Activated CD4-positive, alpha-beta T cell treated with anti-CD3 and anti-CD28 coated beads, Interleukin-2, Interleukin-4, amounts not matched to agents 100 ng/mL and 50 ng/mL, durations not matched to agents 16 hours and 8 hours (primary cell): Measurements from ENCODE around the gene ABCA3.
"Not testable (repeated sequence)": the region's sequence is repeated elsewhere in the genome, so short reads cannot be mapped to it uniquely, and the experiment has no call there.

Source experiments
- DNase-seq: peaks from one replicate; pipeline ENCODE4 v3.0.0-alpha.2; 2020; ENCODE audit warnings: low spot score

The ABCA3 gene

DNA sequence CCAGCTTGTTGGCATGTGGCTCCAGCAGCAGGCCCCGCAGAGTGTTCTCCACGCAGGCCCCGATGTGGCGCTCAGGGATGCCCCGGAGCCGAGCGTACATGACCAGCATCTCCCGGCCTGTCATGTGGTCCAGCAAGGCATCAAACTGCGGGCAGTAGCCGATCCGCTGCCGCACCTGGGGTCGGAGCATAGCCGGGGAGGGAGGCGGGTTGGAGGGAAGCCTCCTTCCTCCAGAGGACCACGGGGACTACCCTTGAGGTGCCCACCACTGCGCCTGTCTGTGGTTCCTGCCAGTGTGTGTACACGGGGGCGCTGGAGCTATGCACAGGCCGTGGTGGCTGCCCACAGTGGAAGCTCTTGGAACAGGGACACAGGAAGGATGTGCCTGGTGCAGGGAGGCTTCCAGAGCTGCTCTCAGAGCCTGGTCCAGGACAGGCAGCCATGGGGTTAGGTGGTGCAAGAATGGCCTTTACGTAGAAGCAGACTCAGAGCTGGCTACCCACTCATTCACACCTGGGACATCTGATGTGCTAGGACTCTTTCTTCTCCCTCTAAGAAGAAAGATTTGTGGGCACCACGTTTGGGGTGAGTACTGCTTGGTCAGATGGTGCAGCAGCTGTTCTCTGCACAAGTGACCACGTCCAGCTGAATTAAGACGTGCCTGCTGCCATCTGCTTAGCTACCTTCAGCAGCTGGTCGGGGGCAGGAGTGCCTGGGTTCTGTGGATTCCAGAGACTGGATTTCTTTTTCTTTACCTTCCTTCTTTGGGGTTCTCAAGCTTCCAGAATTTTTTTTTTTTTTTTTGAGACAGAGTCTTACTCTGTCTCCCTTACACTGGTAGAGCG is 61.4 kb downstream of the ABCA3 start:
- DNase-seq, result no peak

- no peak for DNase-seq
Observed at GRCh38 chr16:2278272-2278608, 62.3 kb downstream of the ABCA3 start.

DNA sequence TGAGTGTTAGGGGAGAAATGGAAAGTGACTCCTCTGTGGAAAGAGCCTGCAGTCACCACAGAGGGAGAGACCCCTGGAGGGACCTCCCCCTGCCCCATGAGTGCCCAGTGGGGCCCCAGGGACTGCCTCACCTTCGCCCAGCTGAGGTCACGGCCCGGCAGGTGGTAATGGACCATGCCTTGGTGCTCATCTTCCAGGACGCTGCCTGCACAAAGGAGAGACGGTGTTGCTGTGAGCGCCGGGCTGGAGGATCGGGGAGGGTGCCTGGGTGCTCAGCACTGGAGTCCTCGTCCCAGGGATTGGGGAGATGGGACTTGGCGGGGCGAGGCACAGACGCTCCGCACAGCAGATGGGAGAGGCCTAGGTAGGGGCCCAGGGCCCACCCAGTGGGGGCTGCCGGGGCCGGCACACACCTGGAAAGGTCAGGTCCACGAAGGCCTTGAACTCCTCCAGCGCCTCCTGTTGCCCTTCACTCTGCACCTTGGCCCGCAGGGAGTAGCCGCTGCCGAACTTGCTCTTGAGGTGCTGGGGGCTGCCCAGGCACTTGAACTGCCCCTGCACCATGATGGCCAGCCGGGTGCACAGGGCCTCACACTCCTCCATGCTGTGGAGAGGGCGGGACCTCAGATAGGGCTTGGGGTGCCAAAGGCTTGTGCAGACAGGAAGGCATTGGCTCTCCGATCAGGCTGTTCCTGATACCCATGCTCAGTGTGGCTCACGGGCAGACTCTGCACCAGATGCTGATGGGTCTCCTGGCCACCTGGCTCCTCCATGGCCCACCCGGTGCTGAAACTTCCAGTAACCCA is 62.9 kb downstream of the ABCA3 start:
- no peak for DNase-seq

DNA sequence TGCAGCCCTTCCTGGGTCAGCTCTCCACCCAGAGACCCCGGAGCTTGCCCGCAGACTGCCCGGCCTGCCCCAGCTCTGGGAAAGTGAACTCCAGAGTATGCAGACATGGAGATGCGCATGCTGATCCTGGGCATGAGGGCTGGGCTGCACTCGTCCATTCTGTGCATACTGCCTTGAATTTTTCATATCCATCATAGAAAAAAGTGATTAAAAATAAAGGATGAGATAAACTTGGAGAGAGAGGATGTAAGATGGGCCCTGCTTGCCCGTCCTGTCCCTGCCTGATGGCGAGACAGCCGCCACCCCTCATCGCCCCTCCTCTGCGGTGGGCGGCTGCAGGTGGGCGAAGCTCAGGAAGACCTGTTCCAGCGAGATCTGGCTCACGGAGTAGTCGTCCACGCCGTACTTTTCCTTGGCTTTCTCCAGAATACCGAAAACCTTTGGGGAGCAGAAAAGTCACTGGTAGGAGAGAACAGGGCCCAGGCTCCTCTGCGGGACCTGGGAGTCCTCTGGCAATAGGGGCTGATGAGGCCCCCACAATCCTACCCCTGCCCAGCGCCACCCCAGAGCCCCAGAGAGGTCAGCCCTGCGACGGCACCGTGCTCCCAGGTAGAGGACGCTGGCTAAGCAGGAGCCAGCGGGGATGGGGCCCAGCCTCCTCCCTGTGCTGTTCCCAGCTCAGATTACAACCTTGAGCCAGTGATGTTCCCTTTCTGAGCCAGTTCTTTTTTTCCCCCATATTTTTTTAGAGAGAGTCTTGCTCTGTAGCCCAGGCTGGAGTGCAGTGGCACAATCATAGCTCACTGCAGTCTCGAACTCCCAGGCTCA is 63.9 kb downstream of the ABCA3 start:
- no peak for DNase-seq

- no peak for DNase-seq
Observed at GRCh38 chr16:2275476-2276367, 64.8 kb downstream of the ABCA3 start.

DNA sequence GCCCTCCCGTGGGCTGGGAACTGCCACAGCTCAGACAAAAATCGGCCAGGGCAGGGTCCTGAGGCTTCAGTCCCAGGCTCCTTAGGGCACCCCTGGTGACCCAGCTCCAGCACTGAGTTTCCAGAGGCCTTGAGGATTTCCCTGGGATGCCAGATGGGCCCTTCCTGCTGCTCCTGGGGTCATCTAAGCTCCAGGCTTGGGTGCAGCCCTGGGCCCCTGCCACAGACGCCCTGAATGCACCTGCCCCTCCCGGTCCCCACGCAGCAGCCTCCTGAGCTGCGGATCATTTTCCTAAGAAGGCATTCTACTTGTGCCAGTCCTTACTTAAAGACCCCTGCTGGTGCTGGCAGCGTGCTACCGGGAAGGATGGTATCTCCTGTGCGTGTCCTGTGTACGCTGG is 66.6 kb downstream of the ABCA3 start:
- no peak for DNase-seq

- DNase-seq, result no peak
Observed at GRCh38 chr16:2273484-2273883, 67.0 kb downstream of the ABCA3 start.

- no peak for DNase-seq
Observed at GRCh38 chr16:2271848-2272461, 68.6 kb downstream of the ABCA3 start.

DNA sequence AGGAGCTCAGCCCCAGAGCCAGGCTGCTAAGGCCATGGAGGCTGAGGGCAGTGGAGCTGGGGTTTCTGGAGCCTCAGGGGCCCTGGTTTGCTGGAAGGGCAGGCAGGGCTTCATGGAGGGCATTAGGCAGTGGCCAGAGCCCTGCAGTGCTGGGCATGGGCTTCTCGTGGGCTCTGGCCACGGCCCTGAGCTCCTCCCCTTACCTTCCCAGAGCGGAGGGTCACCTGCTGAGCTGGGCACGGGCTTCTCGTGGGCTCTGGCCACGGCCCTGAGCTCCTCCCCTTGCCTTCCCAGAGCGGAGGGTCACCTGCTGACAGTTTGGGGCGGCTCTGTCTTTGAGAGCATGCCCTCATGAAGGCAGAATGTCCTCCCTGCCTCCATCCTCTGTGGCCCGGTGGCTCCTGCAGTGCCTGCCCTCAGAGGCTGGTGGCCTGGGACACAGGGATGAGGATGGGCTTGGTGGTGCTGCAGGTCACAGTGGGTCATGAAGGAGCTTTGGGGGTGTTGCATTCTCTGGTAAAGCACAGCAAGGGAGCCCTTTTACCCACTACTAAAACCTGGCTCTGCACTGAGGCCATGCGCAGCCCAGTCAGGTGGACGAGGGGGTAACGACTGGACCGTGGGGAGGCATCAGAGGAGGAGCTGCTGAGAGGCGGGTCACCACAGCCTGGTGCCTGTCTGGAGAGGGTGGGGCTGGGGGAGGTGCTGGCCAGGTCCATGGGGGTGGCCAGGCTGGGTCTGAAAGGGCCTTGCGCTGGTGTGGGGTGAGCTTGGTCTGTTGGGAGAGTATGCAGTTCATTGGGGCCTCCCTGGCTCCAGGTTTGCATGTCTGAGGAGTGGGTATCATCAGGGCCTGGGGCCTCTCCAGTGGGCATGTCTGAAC is 69.7 kb downstream of the ABCA3 start:
- no peak for DNase-seq

GRCh38 chr16:2270070-2270462 is 70.5 kb downstream of the ABCA3 start:
- no peak for DNase-seq

DNA sequence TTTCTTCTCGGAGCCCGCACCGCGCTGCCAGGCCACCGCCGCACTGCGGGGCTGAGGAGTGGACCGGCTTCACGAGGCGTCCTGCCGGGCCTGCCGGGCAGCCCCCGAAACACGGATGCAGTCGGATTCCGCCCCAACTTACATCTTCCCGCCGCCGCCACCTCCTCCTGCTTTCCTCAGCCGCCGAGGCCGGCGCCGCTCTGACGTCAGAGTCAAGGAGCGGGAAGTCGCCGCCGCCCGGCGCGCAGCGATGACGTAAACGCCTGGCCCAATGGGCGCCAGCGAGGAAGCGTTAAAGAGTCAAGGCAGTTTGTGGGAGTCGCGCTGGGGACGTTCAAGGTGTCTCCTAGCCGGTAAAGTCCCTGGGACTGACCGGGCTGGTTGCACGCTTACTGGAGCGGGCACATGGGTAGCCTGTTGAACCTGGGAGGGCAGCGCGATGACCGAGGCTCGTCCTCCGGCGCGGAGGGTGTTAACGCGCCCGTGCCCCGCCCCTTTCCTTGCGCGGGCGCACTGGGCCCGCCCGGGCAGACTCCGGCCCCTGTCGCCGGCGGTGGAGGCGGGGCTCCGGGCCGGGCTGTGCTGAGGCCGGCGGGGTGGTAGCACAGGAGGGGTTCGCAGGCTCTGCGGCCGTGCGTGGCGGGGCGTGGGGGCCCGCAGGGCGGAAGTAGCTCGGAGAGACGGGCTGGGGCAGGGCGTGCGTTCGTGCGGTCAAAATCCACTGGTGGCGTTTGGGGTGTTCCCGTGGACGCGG is 72.4 kb downstream of the ABCA3 start, which contains the start of gene RNPS1:
RNPS1 (minus strand) TSS at position 214 of the 754 bp plus-strand sequence. CDS start 3,483 bp downstream, outside the sequence.
- DNase-seq, result peak; percentile 95

DNA sequence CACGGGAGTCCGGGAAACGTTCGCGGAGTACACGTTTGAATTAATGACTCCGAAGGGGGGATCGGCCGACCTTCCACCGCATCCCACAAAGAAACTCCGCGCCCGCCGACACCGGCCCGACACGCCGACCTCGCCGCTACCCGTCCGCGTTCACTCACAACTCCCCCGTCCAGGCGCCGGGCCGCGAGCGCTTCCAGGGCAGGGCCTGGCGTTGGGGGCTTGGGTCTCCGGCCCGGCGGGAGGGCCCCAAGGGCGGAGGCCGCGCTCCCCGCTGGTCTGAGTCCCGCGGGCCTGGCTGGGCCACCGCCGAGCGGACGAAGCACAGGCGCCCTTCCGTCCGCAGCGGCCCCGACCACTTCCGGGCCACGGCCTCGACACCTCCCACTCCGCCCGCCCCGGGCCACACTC is 73.0 kb downstream of the ABCA3 start:
- not testable (repeated sequence) for DNase-seq

GRCh38 chr16:2266887-2267286 is 73.6 kb downstream of the ABCA3 start:
- peak; percentile 6 for DNase-seq

DNA sequence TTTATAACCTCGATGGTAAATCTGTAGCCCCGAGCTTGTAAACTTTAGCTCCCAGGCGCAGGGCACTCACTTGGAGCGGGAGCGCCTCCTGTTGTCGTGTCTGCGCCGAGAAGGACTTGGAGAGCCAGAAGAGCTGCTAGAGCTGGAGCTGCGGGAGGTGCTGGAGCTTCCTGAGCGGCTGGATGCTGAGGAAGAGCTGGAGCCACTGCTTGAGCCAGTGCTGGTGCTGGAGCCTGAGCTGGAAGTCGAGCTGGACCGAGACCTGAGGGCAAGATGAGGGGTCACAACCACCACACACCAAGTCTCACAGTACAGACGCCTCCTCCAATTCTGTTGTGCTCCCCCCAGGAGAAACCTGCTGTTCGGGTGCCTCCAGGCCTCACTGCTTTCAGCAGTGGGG is 77.5 kb downstream of the ABCA3 start:
- DNase-seq, result not testable (repeated sequence)

DNA sequence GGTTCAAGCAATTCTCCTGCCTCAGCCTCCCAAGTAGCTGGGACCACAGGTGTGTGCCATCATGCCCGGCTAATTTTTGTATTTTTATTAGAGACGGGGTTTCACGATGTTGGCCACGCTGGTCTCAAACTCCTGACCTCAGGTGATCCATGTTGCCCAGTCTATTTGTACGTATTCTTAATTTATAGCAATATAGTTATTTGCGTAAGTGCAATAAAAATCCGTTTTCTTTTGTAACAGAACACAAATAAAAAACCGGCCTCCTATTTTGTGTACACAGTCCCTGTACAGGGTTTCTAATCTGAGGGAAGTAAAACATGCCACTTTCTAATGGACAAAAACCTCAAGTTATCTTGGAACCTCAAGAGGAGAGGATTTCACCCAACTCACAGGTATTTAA is 80.3 kb downstream of the ABCA3 start:
- DNase-seq, result no peak

- DNase-seq, result not testable (repeated sequence)
Observed at GRCh38 chr16:2258530-2258929, 82.0 kb downstream of the ABCA3 start.

DNA sequence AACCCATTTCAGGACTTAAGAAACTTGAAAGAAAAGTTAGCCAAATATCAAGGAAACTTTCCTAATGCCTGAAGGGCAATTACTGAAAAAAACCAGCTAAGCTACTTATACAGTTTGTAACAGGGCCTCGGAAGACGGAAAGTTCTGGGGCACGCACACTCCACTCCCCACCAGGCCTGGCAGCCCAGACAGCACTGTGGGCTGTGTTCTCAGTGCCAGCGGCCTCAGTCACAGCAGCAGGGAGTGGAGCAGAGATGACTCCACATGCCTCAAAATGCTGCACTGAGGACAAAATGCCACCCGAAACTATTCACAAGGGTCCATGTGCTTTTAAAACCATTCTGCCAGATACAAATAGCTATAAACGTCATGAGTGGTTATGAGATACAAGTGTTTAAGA is 82.8 kb downstream of the ABCA3 start:
- DNase-seq, result no peak

- no peak for DNase-seq
Observed at GRCh38 chr16:2256531-2257140, 83.9 kb downstream of the ABCA3 start.

DNA sequence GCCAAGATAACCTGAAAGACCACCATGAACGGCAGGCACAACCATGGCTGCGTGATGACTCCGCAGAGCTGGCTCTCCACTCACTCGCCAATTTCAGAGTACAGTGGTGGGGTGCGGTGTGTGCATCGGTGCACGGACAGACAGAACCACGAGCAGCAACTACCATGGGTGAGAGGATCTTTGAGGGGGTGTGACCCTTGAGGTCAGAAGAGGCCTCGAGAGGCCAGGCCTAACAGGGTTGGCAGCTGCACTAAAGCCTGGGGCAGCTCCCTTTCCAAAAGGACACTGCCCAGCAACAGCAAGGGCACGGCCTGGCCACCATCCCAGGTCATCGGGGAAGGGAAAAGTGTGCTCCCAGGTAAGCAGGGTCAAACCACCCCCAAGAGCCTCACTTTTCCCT is 87.2 kb downstream of the ABCA3 start:
- no peak for DNase-seq
